ENCODE measurements around the gene CARD11. TPM values are rescaled to one million over a fixed set of nuclear protein-coding genes. Genes with fewer than 3 reads are reported as not detected.
A peak's percentile ranks its signal among the peaks of the same experiment; 100 is the strongest.

Gene CARD11
- total RNA-seq, 1 donor from 2014 or later, result 5.8 TPM

DNA sequence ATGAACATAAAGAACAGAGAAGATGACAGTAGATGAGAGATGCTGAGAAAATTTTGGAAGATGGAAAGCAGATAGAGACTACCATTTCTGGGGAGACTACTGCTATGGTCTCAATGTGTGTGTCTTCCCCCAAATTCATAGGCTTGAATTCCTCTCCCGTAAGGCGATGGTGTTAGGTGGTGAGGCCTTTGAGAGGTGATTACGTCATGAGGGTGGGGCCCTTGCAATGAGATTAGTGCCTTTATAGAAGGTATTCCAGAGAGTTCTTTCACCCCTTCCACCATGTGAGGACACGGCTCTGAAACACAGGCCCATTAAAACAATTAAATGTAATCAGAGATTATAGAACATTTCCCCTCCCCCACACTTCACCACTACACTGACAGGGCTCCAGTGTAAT, 23.9 kb downstream of the CARD11 start:
- H3K27me3 ChIP-seq, result no peaks in the 10 kb centered on the region
- no peak for DNase-seq
- no peak for ATAC-seq
- H3K27ac ChIP-seq, result no peak overlapping the region
- H3K9me3 ChIP-seq, result no peaks in the 10 kb centered on the region
- no peak for TF ChIP-seq CTCF (IDR thresholded peaks at IDR 0.05)
- intact Hi-C loops (cut with DNase I), result no loop called here
- no peaks in the 10 kb centered on the region for H3K4me1 ChIP-seq
- H3K36me3 ChIP-seq, result no peaks in the 10 kb centered on the region
- no peak overlapping the region for H3K4me3 ChIP-seq

- H3K27me3 ChIP-seq, result no peaks in the 10 kb centered on the region
- H3K36me3 ChIP-seq, result no peaks in the 10 kb centered on the region
- peak; percentile 39 for DNase-seq
- ATAC-seq, result no peak
- H3K4me1 ChIP-seq, result no peaks in the 10 kb centered on the region
- intact Hi-C loops (cut with DNase I), result no loop called here
- TF ChIP-seq CTCF (IDR thresholded peaks at IDR 0.05), result no peak
- no peaks in the 10 kb centered on the region for H3K9me3 ChIP-seq
- no peak overlapping the region for H3K4me3 ChIP-seq
- H3K27ac ChIP-seq, result no peak overlapping the region
Measured at GRCh38 chr7:3013975-3014792, 29.5 kb downstream of the CARD11 start.

DNA sequence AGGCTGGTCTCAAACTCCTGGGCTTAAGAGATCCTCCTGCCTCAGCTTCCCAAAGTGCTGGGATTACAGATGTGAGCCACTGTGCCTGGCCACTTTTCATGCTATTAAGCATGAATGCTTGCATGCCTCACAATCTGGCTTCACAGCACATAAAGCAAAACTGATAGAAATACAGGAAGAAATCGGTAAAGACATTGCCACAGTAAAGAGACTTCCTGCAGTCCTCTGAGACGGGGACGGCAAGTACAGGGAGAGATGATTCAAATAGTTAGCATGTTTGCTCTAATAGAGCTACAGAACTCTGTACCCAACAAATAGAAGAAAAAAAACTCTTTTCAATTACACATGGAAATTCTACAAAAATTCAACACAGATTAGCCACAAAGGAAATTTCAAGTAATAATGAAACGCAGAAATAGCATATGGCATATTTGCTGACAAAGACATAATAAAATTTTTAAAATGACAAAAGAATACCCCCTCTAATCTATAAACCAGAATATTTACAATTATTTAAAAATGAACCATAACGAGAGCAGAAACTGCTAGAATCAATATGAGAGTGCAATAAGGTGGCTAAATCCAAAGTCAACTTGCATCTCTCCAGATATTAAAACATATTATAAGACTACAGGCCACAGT, 32.3 kb downstream of the CARD11 start:
- H3K27me3 ChIP-seq, result no peaks in the 10 kb centered on the region
- H3K4me1 ChIP-seq, result no peaks in the 10 kb centered on the region
- no peak overlapping the region for H3K4me3 ChIP-seq
- ATAC-seq (no peak), DNase-seq (no peak)
- intact Hi-C loops (cut with DNase I), result no loop called here
- no peaks in the 10 kb centered on the region for H3K36me3 ChIP-seq
- no peak for TF ChIP-seq CTCF (IDR thresholded peaks at IDR 0.05)
- H3K9me3 ChIP-seq, result no peaks in the 10 kb centered on the region
- H3K27ac ChIP-seq, result no peak overlapping the region

- H3K36me3 ChIP-seq, result no peaks in the 10 kb centered on the region
- no peak for TF ChIP-seq CTCF (IDR thresholded peaks at IDR 0.05)
- H3K4me3 ChIP-seq, result no peak overlapping the region
- no peak for DNase-seq
- no peaks in the 10 kb centered on the region for H3K9me3 ChIP-seq
- H3K27me3 ChIP-seq, result no peaks in the 10 kb centered on the region
- no peak overlapping the region for H3K27ac ChIP-seq
- no peaks in the 10 kb centered on the region for H3K4me1 ChIP-seq
- intact Hi-C loops (cut with DNase I), result no loop called here
- no peak for ATAC-seq
Measured at GRCh38 chr7:3010161-3010560, 33.5 kb downstream of the CARD11 start.

GRCh38 chr7:3009086-3009485, 34.6 kb downstream of the CARD11 start:
- ATAC-seq (no peak), DNase-seq (no peak)
- intact Hi-C loops (cut with DNase I), result no loop called here
- Histone ChIP-seq H3K27ac (no peak overlapping the region), H3K4me3 (no peak overlapping the region), H3K9me3 (no peaks in the 10 kb centered on the region), H3K4me1 (no peaks in the 10 kb centered on the region), H3K27me3 (no peaks in the 10 kb centered on the region), H3K36me3 (no peaks in the 10 kb centered on the region)
- TF ChIP-seq CTCF (IDR thresholded peaks at IDR 0.05), result no peak

All from upper lobe of right lung (tissue), 1 donor.